ENCODE measurements around the gene NUMA1. TPM values are rescaled to one million over a fixed set of nuclear protein-coding genes. Genes with fewer than 3 reads are reported as not detected.

The NUMA1 gene
- total RNA-seq, 1 experiment from 2014 or later: 132 TPM

DNA sequence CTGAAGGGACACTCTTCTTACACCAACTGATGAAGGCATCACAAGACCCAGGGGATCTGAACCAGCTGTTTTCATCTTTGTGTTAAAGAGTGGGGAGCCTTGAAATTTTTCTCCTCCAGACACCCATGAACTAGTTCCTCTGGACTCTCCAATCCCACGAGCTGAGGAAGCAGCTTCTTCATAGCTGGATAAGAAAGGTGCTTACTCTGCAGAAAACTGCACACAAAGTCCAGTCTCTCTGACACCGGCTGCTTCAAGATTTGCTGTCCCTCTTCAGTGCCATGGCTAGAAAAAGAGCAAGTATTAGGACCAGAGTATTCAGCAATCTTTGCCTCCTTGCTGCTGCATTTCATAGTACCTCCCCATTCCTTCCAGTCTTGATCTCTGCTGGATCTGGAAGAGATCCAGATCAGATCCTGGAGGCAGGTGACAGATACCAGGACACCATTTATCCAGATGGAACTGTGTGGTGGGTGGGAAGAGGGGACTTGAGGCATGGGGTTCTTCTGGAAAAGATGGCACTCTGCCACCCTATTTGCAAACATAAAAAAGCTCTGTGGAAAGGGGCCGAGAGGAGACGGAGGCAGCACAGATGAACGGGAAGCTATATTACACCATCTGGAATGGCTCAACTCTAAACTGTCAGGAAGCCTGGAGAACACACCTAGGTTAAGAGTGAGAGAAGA, 56.1 kb downstream of the NUMA1 start:
- DNase-seq (ENCODE audit: low read depth): no peak

DNA sequence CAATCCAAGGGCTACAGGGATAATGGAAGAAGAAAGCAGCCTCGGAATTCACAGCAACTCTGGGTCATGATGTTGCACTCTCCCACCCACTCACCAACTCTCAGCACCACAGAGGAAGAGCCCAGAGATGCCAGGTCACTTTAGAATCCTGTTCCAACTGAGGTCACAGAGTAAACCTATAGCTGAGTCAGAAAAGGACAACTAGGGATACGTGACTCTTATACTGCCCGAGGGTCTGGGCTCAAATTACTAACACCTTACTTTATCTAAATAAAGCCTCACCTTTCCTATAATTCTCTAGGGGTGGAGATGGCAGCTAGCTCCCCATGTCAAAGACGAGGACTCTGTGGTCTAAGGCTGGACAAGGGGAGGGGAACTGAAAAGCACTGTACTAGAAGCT, 57.0 kb downstream of the NUMA1 start:
- DNase-seq (ENCODE audit: low read depth): no peak

DNA sequence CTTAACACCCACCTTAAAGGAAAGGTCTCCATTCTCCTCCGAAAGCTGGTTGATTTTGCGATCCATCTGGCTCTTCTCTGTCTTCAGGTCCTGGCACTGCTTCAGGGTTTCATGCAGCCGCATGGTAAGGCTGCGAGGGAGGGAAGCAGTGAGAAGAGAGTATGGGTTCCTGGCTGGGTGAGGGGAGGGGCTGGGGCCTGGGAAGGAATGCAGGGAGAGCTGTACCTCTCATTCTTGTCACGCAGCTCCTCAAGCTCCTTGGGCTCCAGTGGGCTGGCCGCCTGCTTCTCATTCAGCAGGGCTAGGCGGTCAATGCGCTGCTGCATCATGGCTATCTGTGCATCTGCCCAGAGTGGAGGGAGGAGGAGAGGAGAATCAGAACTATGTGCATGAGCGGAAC, 62.2 kb downstream of the NUMA1 start:
- no peak for DNase-seq (ENCODE audit: low read depth)

DNA sequence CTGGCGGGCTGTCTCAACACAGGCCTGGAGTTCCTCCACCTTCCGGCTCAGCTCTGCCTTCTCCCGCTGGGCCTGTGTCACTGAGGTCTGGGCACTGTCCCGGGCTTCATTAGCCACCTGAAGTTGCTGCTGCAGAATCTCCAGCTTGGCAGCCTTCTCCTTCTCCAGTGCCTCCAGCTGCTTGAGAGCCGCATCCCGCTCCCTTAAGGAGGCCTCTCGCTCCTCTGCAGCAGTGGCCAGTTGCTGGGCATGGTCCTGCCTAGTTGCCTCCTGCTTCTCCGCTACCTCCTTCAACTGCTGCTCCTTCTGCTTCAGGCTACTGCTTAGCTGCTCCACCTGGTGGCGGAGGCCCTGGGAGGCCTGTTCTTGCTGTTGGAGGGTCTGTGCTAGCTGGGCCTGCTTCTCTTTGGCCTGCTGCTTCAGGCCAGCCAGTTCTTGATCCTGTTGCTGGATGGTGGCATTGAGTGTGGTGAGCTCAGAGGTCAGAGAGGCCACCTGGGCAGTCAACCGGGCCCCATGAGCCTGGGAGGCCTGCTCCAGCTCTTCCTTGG, 64.8 kb downstream of the NUMA1 start:
- no peak for DNase-seq (ENCODE audit: low read depth)

DNA sequence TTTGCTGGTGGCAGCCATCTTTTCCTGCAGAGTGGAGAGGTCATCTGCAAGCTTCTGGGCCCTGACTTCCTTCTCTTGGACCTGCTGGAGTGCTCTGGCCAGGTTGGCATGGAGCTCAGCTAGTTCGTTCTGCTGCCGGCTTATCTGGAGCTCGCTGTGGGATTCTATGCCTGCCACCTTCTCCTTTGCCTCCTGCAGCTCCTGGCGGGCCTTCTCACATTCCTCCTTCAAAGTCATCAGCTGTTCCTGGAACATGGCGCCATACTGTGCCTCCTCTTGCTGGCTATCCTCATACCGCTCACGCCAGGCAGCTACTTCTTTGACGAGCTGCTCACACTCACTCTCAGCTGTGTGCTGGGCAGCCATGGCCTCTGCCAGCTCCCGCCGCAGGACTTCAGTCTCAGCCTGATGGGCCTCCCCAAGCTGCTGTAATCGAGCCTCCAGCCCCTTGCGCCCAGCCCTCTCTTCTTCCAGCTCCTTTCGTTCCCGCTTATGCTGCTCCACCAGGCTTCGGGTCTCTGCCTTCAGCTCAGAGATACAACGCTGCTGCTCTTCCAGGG, 65.5 kb downstream of the NUMA1 start:
- no peak for DNase-seq (ENCODE audit: low read depth)

DNA sequence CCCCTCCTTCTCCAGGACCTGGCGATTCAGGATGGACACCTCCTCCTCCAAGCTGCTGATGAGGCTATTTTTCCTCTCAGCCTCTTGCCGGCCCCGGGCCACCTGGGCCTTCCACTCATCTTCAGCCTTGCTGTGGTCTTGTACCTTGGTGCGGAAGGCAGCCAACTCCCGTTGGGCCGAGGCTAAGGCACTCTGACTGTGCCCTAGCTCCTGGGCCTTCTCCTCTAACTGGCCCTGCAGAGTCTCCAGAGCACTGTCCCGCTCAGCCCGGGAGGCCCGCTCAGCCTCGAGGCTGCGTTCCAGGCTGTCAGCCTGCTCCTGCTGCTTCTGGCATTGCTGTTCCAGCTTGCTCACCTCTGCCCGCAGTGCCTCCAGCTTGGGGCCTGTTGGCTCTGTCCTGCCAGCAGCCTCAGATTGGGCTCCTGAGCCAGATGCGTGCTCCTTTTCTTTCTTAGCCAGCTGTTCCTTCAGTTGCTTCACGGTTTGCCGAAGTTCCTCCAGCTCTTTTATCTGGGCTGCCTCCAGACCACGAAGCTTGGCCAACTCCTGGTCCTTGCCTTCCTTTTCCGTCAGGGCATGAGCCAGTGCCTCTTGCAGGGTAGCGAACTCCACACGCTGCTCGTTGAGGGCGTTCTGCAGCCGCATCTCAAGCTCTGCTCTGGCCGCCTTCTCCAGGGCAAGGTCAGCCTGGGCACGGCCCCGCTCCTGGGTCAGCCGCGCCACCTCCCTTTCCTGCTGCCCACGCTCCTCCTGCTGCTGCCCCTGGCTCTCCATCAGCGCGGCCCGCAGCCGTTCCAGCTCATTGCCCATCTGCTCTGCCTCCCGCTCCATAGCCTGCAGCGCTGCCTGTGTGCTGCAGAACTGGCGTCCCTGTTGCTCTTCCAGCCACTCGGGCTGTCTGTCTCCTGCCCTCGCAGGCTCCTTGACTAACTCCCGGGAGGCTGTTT, 66.3 kb downstream of the NUMA1 start:
- DNase-seq (ENCODE audit: low read depth): peak; percentile 53

DNA sequence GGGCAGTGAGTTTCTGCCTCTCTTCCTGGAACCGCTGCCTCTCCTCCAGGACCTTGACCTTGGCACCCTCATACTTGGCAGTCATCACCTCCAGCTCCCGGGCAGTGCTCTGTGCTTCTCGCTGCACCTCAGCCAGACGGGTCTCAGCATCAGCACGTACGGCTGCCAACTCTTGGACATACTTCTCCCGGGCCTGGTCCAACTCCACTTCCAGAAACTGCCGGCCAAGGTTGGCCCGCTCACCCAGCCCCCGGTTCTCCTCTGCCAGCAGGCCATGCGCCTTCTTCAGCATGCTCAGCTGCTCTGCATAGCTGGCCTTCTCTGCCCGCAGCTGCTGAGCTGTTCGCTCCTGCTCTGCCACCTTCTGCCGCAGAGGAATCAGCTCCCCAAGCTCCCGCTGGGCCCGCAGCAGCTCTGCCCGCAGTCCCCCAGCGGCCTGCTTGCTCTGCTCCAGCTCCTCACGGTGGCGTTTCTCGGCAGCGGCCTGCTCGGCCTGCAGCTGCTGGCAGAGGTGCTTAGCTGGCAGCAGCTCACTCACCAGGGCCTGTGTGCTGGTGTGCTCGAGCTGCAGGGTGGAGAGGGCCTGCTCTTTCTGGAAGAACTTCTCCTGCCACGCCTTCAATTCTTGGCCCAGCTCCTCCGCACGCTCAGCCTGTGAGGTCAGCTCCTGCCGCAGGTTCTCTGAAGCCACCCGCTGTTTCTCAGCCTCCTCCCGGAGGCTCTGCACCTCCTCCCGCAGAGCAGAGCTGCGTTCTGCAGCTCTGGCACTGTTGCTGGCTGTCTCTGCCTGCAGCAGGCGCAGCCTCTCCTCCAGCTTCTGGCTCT, 67.2 kb downstream of the NUMA1 start:
- DNase-seq (ENCODE audit: low read depth): peak; percentile 85

DNA sequence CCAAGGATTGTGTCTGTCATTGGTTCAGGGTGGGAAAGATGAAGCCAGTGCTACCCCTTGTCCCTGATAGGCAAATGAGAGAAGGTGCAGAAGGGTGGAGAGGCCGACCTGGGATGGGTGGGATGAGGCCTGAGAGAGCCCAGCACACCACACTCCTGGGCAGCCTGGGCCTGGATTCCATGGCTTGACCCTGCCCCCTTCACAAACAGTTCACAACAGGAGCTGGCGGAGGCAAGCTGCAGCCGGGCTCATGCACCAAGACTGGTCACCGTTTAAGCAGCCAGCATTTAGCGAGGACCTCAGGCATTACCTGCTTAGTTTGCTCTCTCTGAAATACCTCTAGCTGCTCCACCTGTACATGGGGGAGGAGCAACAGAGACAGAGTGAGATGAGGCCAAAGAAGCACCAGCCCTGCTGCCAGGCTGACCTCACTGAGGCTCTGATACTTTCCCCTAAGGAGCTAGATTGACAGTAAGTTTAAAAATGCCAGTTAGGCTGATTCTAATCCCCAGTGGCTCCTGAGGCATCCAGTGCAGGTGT, 68.2 kb downstream of the NUMA1 start:
- DNase-seq (ENCODE audit: low read depth): no peak

DNA sequence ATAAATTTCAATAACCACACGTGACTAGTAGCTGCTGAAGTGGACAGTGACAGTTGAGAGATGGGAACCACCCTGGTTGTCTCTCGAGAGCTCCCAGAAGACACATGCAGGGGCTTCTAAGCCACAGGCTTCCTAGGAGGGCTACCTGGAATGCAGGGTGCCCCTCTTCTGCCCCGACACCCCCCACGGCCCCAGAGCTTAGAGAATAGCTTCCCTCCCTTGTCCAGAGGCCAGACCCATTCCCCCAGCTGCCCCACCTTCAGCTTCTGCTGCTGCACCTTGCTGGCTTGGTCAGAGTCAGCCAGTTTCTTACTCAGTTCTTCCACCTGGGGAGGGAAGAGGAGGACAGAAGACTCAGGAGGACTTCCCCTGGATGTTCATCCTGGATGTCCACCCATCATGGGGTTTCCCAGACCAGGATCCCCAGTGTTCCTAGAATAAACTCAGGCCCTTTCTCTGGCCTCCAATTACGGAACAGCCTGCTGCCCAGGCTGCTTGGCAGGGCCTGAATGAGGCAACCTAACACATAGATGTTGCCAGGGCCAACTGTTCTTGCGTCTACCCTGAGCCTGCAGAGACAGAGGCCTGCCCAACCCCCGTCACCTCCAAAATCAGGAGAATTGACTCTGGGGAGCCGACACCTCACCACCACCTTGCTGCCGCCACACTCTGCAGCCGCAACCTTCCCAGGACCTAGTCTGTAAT, 69.7 kb downstream of the NUMA1 start:
- DNase-seq (ENCODE audit: low read depth): no peak

DNA sequence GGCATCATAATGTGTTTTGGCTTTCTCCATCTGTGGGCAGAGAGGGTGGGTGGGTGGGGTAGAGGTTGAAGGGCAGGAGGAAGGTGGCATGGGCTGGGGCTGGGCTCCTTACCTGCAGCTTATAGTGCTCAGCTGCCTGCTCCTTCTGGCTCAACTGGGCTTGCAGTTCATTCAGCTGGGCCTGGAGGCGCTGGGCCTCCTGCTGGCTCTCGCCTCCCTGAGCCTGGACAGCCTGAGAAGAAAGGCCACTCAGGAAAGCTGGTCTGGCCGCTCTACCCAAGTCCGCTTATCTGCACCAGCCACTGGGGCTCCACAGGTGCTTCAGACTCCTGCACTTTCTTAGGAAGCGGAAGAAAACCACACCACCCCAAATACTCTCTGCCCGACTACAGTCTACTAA, 71.2 kb downstream of the NUMA1 start:
- no peak for DNase-seq (ENCODE audit: low read depth)

DNA sequence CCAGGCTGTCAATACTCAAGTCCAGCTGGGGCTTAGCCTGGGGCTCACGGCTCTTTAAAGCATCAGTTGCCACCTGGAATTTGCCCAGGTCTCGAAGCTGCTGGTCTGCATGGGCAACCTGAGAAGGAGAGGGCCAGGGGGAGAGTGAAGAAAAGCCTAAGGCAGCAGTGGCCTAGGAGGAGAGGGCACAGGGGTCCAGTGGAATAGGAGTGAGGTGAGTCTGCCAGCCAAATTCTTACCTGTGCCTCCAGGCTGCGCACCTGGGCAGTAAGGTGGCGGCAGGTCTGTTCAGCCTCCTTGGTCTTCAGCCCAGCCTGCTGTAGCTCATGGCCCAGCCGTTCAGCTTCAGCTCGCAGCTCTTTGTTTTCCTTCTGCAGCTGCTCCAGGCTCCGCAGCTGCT, 71.6 kb downstream of the NUMA1 start:
- no peak for DNase-seq (ENCODE audit: low read depth)

DNA sequence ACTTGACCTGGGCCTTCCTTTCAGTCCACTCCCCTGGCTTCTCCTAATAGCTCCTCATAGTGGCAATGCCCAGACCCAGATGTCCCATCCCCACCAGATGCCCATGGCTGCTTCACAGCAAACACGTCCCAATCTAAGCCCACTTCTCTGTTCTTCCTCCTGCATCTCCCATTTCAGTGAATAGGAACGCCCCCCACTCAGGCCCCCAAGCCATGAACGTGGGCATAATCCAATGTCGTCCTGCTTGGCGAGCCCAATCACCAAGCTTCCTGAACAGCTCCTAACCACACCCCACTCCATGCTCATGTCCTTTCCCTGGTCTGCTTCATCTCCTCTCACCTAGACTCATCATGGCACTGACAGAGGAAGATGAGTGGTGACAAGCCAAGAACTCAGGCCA, 72.8 kb downstream of the NUMA1 start:
- no peak for DNase-seq (ENCODE audit: low read depth)

DNA sequence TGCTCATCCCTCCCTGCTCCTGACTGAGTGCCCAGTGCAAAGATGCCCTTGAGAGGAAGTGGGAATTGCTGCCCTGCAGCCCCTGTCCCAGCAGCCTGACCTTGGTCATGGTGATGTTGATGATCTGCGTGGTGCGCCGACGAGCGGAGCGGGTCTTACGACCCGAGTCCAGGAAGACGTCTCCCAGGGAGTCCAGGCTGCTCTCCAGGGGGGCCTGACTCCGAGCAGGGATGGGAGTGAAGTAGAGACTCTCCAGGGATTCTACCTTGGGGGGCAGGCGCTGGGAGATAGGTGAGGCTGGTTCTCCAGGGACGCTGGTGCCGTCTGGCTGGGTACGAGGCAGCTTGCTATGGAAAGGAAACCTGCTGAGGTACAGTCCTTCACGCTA, 73.3 kb downstream of the NUMA1 start:
- no peak for DNase-seq (ENCODE audit: low read depth)

DNA sequence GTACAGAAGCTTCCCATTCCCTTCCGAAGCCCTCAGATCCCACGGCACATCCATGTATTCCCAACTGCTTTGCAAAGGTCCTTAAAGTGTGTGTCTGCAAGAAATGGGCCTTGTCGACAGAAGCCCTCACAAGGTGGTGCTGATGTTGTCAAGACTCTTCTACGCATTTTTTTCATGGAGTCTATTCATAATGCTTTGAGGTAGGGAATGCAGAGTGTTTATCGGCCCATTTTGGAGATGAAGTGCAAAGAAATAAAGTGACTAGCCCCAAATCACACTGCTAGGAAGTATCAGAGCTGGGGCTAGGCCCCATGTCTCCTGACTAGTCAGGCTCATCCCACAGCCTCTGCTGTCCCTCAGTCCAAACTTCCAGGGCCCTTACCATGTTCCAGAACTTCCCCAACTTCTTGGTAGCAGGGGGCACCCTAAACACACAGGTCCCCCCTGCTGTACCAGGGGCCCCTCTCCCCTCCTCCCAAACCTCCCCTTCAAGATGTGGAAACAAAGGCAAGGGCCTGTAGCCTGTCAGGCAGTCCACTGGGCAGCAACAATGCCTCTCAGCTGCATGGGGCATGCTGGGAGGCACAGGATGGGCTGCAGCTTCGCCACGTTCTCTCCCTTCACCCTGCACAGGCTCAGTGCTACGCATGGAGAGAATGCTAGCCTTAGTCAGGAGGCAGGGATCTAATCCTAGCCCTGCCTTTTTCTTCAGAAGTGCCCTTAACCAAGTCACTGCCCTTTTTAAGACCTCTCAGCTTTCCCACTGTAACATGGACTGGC, 73.8 kb downstream of the NUMA1 start:
- no peak for DNase-seq (ENCODE audit: low read depth)

DNA sequence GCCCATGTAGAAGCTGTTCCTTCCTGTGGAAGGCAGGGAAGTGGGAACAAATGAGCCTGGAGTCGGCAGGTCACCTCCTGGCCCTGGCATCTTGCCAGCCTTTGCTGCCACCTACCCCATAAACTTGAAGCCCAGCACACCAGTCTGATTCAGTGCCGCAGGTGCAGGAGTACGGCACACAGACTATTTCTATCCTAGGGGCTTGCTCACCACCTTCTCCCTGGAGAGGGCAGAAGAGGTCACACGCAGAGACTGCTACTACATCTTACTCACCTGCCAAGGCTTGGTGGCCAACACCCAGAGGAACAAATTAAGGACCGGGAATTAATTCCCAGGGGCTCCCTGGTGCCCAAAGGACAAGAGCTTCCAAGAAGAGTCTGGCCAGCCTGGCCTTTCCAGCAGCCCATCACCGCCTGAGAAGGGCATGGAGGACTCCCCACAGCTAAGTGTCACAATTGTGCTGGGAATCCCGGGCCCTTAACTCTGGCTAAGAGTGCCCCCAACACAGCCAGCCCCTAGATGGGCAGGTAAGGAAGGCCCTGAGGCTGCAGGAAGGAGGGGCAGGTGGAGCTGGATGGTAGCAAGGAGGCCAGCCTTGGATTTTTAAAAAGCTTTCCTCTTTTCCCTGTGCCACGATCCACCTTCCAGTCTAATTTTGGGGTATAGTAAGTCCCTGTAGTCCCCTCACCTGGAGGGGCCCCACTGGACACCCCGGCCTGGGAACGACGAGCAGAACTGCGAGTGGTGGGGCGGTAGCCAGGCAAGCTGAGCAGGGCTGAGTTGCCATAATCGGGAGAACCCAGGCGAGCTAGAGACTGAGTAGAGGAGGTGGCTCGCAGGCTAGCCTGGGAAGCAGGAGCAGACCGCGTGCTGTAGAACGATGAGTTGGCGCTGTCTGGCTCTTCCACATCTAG, 74.7 kb downstream of the NUMA1 start:
- no peak for DNase-seq (ENCODE audit: low read depth)

DNA sequence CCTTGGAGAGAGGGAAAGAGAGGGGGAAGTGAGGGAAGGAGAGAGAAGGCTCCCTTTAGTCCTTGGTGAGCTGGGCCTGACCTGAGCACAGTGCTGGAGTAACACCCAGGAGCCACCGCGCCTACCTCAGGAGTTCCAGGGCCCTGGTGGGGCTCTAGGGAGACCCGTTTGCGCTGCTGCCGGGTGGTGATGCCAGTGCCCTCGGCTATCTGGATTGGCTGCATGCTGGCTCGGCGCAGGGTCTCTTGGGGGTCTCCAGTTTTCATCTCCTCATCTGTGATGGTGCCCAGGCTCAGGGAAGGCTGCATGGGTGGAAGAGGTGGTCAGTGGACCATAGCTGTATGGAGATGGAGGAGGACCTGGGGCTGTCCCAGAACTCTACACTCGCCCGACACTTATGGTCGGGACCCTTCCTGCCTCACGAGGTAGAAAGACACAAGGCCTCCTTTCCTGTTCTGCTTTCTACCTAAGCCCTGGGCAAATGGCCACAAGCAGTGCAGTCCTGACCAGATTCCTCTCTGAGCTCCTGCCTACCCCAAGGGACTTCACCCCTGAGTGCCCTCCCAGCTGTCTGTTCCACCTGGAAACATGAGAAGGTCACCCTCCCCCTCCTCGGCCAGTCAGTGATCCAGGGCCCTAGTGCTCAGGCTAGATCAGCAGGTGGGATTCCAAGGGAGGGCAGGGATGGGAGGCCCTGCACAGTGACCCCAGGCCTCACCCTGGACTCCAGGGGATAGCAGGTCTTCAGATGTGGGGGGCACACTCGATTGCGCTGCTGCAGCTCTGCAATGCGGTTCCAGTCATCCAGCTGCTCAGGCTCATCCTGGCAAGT, 75.6 kb downstream of the NUMA1 start:
- no peak for DNase-seq (ENCODE audit: low read depth)

DNA sequence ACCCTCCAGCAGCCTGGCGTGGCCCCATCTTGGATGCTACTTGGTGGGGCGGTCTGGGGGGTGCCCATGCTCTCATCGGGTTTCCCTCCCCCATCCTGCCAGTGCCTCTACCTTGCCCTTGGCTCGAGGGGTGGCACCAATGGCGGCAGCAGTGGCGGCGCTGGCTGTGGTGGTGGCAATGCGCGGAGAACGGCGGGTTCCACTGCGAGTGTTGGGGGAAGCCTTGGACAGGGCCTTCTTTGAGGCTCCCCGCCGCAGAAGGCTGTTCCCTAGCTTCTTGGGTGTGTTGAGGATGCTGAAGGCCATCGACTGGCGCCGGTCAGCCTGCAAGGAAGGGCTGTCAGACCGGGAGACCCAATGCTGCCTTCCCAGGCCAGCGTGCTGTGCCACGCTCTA, 76.6 kb downstream of the NUMA1 start:
- DNase-seq (ENCODE audit: low read depth): no peak
